ENCODE data around the gene CEP85L. TPM values are rescaled to one million over a fixed set of nuclear protein-coding genes. Genes with fewer than 3 reads are reported as not detected.

The CEP85L gene
- polyA plus RNA-seq, 1 of the 3 experiments (the other 2 are of a cell fraction), result 1.1 TPM

- TF ChIP-seq ZBTB33 (IDR thresholded peaks at IDR 0.05; ENCODE audit: borderline replicate concordance, low read depth), result no peak
Measured at GRCh38 chr6:118464620-118465019, 186.8 kb downstream of the CEP85L start (continued).

- POLR2A ChIA-PET, result no interaction called here
Measured at GRCh38 chr6:118460958-118461470, 190.4 kb downstream of the CEP85L start.

GRCh38 chr6:118456982-118457381 is 194.4 kb downstream of the CEP85L start:
- peaks cover 3% of the 10 kb centered on the region; the same call in 1 of the 2 replicates for H3K9me3 ChIP-seq
- DNase-seq, result no peak
- CTCF ChIA-PET, result no interaction called here
- H2AFZ ChIP-seq (ENCODE audit: low read depth), result no peak overlapping the region
- WGBS (ENCODE audit: low lambda C conversion rate), result 0% methylated on average over 1 of the region's 1 CpG
- H3F3A ChIP-seq (replicated peaks; ENCODE audit: insufficient read depth), result no peaks in the 10 kb centered on the region
- no peak overlapping the region for H3K27ac ChIP-seq (ENCODE audit: low read depth in 2 of 2, low read length in 1 of 2)
- POLR2A ChIA-PET, result no interaction called here
- no peaks in the 10 kb centered on the region for H3K9me2 ChIP-seq
- H3K79me2 ChIP-seq (ENCODE audit: insufficient read depth), result no peaks in the 10 kb centered on the region
- H3K36me3 ChIP-seq (replicated peaks in 1 of 2; ENCODE audit: control insufficient read depth in 1 of 2, insufficient read depth in 2 of 2, low read length in 1 of 2), result peaks cover 0 to 5% of the 10 kb centered on the region in 2 experiments
- no peaks in the 10 kb centered on the region for H4K20me1 ChIP-seq (ENCODE audit: insufficient read depth)
- H3K4me1 ChIP-seq (ENCODE audit: control insufficient read depth in 1 of 2, insufficient read depth in 2 of 2, low read depth in 1 of 2, low read length in 1 of 2), result no peaks in the 10 kb centered on the region
- H3K4me2 ChIP-seq, result no peak overlapping the region
- no peak overlapping the region for H3K4me3 ChIP-seq (ENCODE audit: low read depth in 2 of 2, low read length in 1 of 2)
- no peaks in the 10 kb centered on the region for H3K27me3 ChIP-seq (ENCODE audit: insufficient read depth)
- no peak overlapping the region for H3K9ac ChIP-seq
- TF ChIP-seq JUND (IDR thresholded peaks at IDR 0.05) (no peak), TEAD4 (IDR thresholded peaks at IDR 0.05; ENCODE audit: borderline replicate concordance, insufficient read depth) (no peak), MEF2A (IDR thresholded peaks at IDR 0.05; ENCODE audit: borderline replicate concordance, low read depth) (no peak), REST (IDR thresholded peaks at IDR 0.05; ENCODE audit: low read depth, low read length) (no peak), CTCF (IDR thresholded peaks at IDR 0.05) (no peak), MXI1 (IDR thresholded peaks at IDR 0.05; ENCODE audit: low read depth, low read length) (no peak), FOXJ3 (CRISPR knock-in tag; IDR thresholded peaks at IDR 0.05) (no peak), USF2 (IDR thresholded peaks at IDR 0.05; ENCODE audit: borderline replicate concordance, low read depth, low read length) (no peak), SIN3A (IDR thresholded peaks at IDR 0.05; ENCODE audit: borderline replicate concordance, low read depth, low read length) (no peak), IRF3 (IDR thresholded peaks at IDR 0.05; ENCODE audit: low read depth, low read length) (no peak), FOXM1 (IDR thresholded peaks at IDR 0.05; ENCODE audit: low read depth) (no peak), ELF1 (IDR thresholded peaks at IDR 0.05) (no peak), USF1 (IDR thresholded peaks at IDR 0.05; ENCODE audit: borderline replicate concordance, low read depth) (no peak), NFIC (IDR thresholded peaks at IDR 0.05; ENCODE audit: borderline replicate concordance) (no peak)

More at GRCh38 chr6:118460958-118461470, 190.4 kb downstream of the CEP85L start:
- Histone ChIP-seq H3K9ac (no peak overlapping the region), H3K27ac (ENCODE audit: low read depth in 2 of 2, low read length in 1 of 2) (no peak overlapping the region), H3K27me3 (ENCODE audit: insufficient read depth) (no peaks in the 10 kb centered on the region), H3K4me2 (no peak overlapping the region), H2AFZ (ENCODE audit: low read depth) (no peak overlapping the region), H3K4me1 (ENCODE audit: control insufficient read depth in 1 of 2, insufficient read depth in 2 of 2, low read depth in 1 of 2, low read length in 1 of 2) (no peaks in the 10 kb centered on the region), H3K36me3 (replicated peaks in 1 of 2; ENCODE audit: control insufficient read depth in 1 of 2, insufficient read depth in 2 of 2, low read length in 1 of 2) (peaks cover 5 to 7% of the 10 kb centered on the region in 2 experiments), H3K9me2 (no peaks in the 10 kb centered on the region), H3K9me3 (no peaks in the 10 kb centered on the region), H3F3A (replicated peaks; ENCODE audit: insufficient read depth) (no peaks in the 10 kb centered on the region), H4K20me1 (ENCODE audit: insufficient read depth) (no peaks in the 10 kb centered on the region), H3K4me3 (ENCODE audit: low read depth in 2 of 2, low read length in 1 of 2) (no peak overlapping the region), H3K79me2 (ENCODE audit: insufficient read depth) (no peaks in the 10 kb centered on the region)
- CTCF ChIA-PET, result no interaction called here
- 93% methylated on average over 2 of the region's 2 CpGs for WGBS (ENCODE audit: low lambda C conversion rate)
- no peak for DNase-seq
- TF ChIP-seq TCF12 (IDR thresholded peaks at IDR 0.05), result no peak

Measured in SK-N-SH (cell line).